Measurements from ENCODE around the gene ENTREP1.

Gene ENTREP1

GRCh38 chr9:69380301-69380700 lies 55.3 kb downstream of the ENTREP1 start:
- no peaks in the 10 kb centered on the region for H3K9me2 ChIP-seq (replicated peaks; ENCODE audit: control insufficient read depth, low read length)
- no peak overlapping the region for H3K4me2 ChIP-seq (ENCODE audit: low read length)
- H3K27ac ChIP-seq (ENCODE audit: low read depth, low read length), result no peak overlapping the region
- TF ChIP-seq CTCF (IDR thresholded peaks at IDR 0.05; ENCODE audit: low read depth, low read length, poor library complexity, severe bottlenecking) (no peak), EZH2phosphoT487 (IDR thresholded peaks at IDR 0.05; ENCODE audit: borderline replicate concordance, low read length) (no peak)
- no peaks in the 10 kb centered on the region for H3K27me3 ChIP-seq (ENCODE audit: control insufficient read depth, low read length)
- no peaks in the 10 kb centered on the region for H3K4me1 ChIP-seq (ENCODE audit: control insufficient read depth, low read length)
- no peaks in the 10 kb centered on the region for H3K9me3 ChIP-seq (ENCODE audit: control insufficient read depth, insufficient read depth, low read length)
- no peaks in the 10 kb centered on the region for H3F3A ChIP-seq (ENCODE audit: control insufficient read depth, insufficient read depth)
- no peaks in the 10 kb centered on the region for H3K36me3 ChIP-seq (ENCODE audit: control insufficient read depth, low read length)
- no peak overlapping the region for H3K4me3 ChIP-seq (ENCODE audit: low read length)
- H3K79me2 ChIP-seq (ENCODE audit: control insufficient read depth, low read length), result no peaks in the 10 kb centered on the region
- H4K20me1 ChIP-seq (ENCODE audit: control insufficient read depth, insufficient read depth, low read depth, low read length), result no peaks in the 10 kb centered on the region

DNA sequence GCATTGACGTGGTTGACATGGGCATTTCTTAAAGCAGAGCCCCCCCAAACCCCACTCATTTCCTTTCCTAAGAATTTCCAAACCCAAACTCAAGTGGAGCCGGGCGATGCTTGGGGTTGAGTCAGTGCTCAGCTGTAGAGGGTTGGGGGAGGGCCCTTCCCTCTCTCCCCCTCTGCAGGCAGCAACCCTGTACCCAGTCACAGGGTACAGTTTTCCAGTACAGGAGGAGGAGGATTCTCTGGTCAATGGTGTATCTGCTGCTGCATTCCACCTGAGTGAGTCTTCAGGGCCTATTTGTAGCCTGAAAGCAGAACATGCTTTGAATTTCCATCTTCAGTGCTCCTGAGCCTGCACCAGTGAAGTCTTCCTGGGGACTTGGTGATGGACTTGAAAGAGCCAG lies 55.8 kb downstream of the ENTREP1 start:
- H3K4me1 ChIP-seq (ENCODE audit: control insufficient read depth, low read length), result no peaks in the 10 kb centered on the region
- H3K27ac ChIP-seq (ENCODE audit: low read depth, low read length), result no peak overlapping the region
- H3K4me2 ChIP-seq (ENCODE audit: low read length), result no peak overlapping the region
- no peak overlapping the region for H3K4me3 ChIP-seq (ENCODE audit: low read length)
- H4K20me1 ChIP-seq (ENCODE audit: control insufficient read depth, insufficient read depth, low read depth, low read length), result no peaks in the 10 kb centered on the region
- no peaks in the 10 kb centered on the region for H3K36me3 ChIP-seq (ENCODE audit: control insufficient read depth, low read length)
- TF ChIP-seq EZH2phosphoT487 (IDR thresholded peaks at IDR 0.05; ENCODE audit: borderline replicate concordance, low read length) (no peak), CTCF (IDR thresholded peaks at IDR 0.05; ENCODE audit: low read depth, low read length, poor library complexity, severe bottlenecking) (no peak)
- H3K79me2 ChIP-seq (ENCODE audit: control insufficient read depth, low read length), result no peaks in the 10 kb centered on the region
- no peaks in the 10 kb centered on the region for H3K27me3 ChIP-seq (ENCODE audit: control insufficient read depth, low read length)
- H3F3A ChIP-seq (ENCODE audit: control insufficient read depth, insufficient read depth), result no peaks in the 10 kb centered on the region
- H3K9me2 ChIP-seq (replicated peaks; ENCODE audit: control insufficient read depth, low read length), result no peaks in the 10 kb centered on the region
- H3K9me3 ChIP-seq (ENCODE audit: control insufficient read depth, insufficient read depth, low read length), result no peaks in the 10 kb centered on the region

DNA sequence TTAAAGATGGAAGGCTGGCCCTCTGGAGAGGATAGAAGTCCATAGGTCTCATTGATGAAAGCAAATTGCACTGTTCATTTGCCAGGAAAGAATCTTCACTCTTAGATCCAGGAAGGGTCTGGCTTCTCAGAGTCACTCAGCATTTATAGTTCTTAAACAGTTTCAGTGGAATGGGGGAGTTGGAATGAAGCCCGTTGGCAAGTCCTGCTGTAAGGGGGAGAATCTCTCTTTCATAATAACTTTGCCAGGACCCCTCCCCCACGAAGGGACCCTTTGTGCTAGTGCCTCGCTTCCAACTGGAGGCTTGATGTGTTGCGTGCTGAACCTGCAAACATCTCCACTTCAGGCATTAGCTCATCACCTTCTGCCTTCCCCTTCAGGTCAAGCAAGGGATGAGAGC lies 57.1 kb downstream of the ENTREP1 start:
- Histone ChIP-seq H3K4me1 (ENCODE audit: control insufficient read depth, low read length) (no peaks in the 10 kb centered on the region), H3K4me3 (ENCODE audit: low read length) (no peak overlapping the region), H3K9me2 (replicated peaks; ENCODE audit: control insufficient read depth, low read length) (no peaks in the 10 kb centered on the region), H3K27ac (ENCODE audit: low read depth, low read length) (no peak overlapping the region), H3F3A (ENCODE audit: control insufficient read depth, insufficient read depth) (no peaks in the 10 kb centered on the region), H3K4me2 (ENCODE audit: low read length) (no peak overlapping the region), H3K36me3 (ENCODE audit: control insufficient read depth, low read length) (no peaks in the 10 kb centered on the region), H3K9me3 (ENCODE audit: control insufficient read depth, insufficient read depth, low read length) (no peaks in the 10 kb centered on the region), H3K79me2 (ENCODE audit: control insufficient read depth, low read length) (no peaks in the 10 kb centered on the region), H3K27me3 (ENCODE audit: control insufficient read depth, low read length) (no peaks in the 10 kb centered on the region), H4K20me1 (ENCODE audit: control insufficient read depth, insufficient read depth, low read depth, low read length) (no peaks in the 10 kb centered on the region)
- no peak for TF ChIP-seq EZH2phosphoT487 (IDR thresholded peaks at IDR 0.05; ENCODE audit: borderline replicate concordance, low read length)
- TF ChIP-seq CTCF (IDR thresholded peaks at IDR 0.05; ENCODE audit: low read depth, low read length, poor library complexity, severe bottlenecking), result no peak

- Histone ChIP-seq H3F3A (ENCODE audit: control insufficient read depth, insufficient read depth) (no peaks in the 10 kb centered on the region), H3K4me1 (ENCODE audit: control insufficient read depth, low read length) (no peaks in the 10 kb centered on the region), H4K20me1 (ENCODE audit: control insufficient read depth, insufficient read depth, low read depth, low read length) (no peaks in the 10 kb centered on the region), H3K4me2 (ENCODE audit: low read length) (no peak overlapping the region), H3K4me3 (ENCODE audit: low read length) (no peak overlapping the region), H3K36me3 (ENCODE audit: control insufficient read depth, low read length) (no peaks in the 10 kb centered on the region), H3K79me2 (ENCODE audit: control insufficient read depth, low read length) (no peaks in the 10 kb centered on the region), H3K9me2 (replicated peaks; ENCODE audit: control insufficient read depth, low read length) (no peaks in the 10 kb centered on the region), H3K27me3 (ENCODE audit: control insufficient read depth, low read length) (no peaks in the 10 kb centered on the region), H3K27ac (ENCODE audit: low read depth, low read length) (no peak overlapping the region), H3K9me3 (ENCODE audit: control insufficient read depth, insufficient read depth, low read length) (no peaks in the 10 kb centered on the region)
- TF ChIP-seq CTCF (IDR thresholded peaks at IDR 0.05; ENCODE audit: low read depth, low read length, poor library complexity, severe bottlenecking), result no peak
Measured at GRCh38 chr9:69385581-69386033, 60.6 kb downstream of the ENTREP1 start.
